Osteocyte (in vitro differentiated cells): ENCODE measurements around the gene HLA-A. TPM values are rescaled to one million over a fixed set of nuclear protein-coding genes. Genes with fewer than 3 reads are reported as not detected.

Experiments used
- DNase-seq: peaks from one replicate; pipeline ENCODE4 v3.0.0; 2021; ENCODE audit warnings: mixed read lengths; ENCODE audit not compliant: unreplicated experiment; ENCODE audit errors: extremely low spot score
- H3K27ac Mint-ChIP-seq: one replicate; pipeline ENCODE4 v1.8.0; 2021; ENCODE audit warnings: mild to moderate bottlenecking, mixed read lengths; ENCODE audit not compliant: unreplicated experiment
- H3K27me3 Mint-ChIP-seq: one replicate; pipeline ENCODE4 v1.8.0; 2021; ENCODE audit warnings: mixed read lengths; ENCODE audit not compliant: unreplicated experiment
- H3K36me3 Mint-ChIP-seq: one replicate; pipeline ENCODE4 v1.8.0; 2021; ENCODE audit warnings: mixed read lengths; ENCODE audit not compliant: unreplicated experiment
- H3K4me1 Mint-ChIP-seq: one replicate; pipeline ENCODE4 v1.8.0; 2021; ENCODE audit warnings: mixed read lengths; ENCODE audit not compliant: unreplicated experiment
- H3K4me3 Mint-ChIP-seq: one replicate; pipeline ENCODE4 v1.8.0; 2021; ENCODE audit warnings: mild to moderate bottlenecking, moderate library complexity, mixed read lengths; ENCODE audit not compliant: unreplicated experiment
- H3K9me3 Mint-ChIP-seq: one replicate; pipeline ENCODE4 v1.8.0; 2021; ENCODE audit warnings: mixed read lengths; ENCODE audit not compliant: unreplicated experiment
- long read RNA-seq: library from polyadenylated mRNA; unstranded; transcript quantifications from one replicate; pipeline ENCODE4 v2.0.0, GENCODE V29; 2021
- total RNA-seq: library from RNA; stranded (reverse); gene quantifications from 2 replicates; pipeline ENCODE4 v1.2.1, GENCODE V29; 2021
- TF ChIP-seq, protein P1 (sequence below): fragments of 200-600 bp; sonication (generic); IDR thresholded peaks from 2 replicates; pipeline ENCODE4 v1.5.0; 2021; ENCODE audit warnings: antibody characterized with exemption, mild to moderate bottlenecking, moderate library complexity

HLA-A gene
- 293 and 316 TPM in 2 replicates for total RNA-seq
- long read RNA-seq, transcript HLA-A-203 (8 exons, 1,611 nt): major isoform, 997 of 1,054 reads
- long read RNA-seq, partial matches to known transcripts: 20 of 1,054 reads
- long read RNA-seq, other reads (novel, unspliced or antisense): 37 of 1,054 reads

DNA sequence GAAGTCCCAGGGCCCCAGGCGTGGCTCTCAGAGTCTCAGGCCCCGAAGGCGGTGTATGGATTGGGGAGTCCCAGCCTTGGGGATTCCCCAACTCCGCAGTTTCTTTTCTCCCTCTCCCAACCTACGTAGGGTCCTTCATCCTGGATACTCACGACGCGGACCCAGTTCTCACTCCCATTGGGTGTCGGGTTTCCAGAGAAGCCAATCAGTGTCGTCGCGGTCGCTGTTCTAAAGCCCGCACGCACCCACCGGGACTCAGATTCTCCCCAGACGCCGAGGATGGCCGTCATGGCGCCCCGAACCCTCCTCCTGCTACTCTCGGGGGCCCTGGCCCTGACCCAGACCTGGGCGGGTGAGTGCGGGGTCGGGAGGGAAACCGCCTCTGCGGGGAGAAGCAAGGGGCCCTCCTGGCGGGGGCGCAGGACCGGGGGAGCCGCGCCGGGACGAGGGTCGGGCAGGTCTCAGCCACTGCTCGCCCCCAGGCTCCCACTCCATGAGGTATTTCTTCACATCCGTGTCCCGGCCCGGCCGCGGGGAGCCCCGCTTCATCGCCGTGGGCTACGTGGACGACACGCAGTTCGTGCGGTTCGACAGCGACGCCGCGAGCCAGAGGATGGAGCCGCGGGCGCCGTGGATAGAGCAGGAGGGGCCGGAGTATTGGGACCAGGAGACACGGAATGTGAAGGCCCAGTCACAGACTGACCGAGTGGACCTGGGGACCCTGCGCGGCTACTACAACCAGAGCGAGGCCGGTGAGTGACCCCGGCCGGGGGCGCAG is at the start of gene HLA-A:
TSS of gene HLA-A (plus strand) at position 258 of the 778 bp plus-strand sequence. CDS start at position 280, 22 bp downstream.
- peak within 1 kb of the TSS; percentile 95 for H3K27ac Mint-ChIP-seq
- TF ChIP-seq, protein P1, sequence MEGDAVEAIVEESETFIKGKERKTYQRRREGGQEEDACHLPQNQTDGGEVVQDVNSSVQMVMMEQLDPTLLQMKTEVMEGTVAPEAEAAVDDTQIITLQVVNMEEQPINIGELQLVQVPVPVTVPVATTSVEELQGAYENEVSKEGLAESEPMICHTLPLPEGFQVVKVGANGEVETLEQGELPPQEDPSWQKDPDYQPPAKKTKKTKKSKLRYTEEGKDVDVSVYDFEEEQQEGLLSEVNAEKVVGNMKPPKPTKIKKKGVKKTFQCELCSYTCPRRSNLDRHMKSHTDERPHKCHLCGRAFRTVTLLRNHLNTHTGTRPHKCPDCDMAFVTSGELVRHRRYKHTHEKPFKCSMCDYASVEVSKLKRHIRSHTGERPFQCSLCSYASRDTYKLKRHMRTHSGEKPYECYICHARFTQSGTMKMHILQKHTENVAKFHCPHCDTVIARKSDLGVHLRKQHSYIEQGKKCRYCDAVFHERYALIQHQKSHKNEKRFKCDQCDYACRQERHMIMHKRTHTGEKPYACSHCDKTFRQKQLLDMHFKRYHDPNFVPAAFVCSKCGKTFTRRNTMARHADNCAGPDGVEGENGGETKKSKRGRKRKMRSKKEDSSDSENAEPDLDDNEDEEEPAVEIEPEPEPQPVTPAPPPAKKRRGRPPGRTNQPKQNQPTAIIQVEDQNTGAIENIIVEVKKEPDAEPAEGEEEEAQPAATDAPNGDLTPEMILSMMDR: no peak
- peak; percentile 94 for DNase-seq
- H3K4me1 Mint-ChIP-seq: peaks cover 16% of the 10 kb centered on the region
- peaks cover 8% of the 10 kb centered on the region for H3K36me3 Mint-ChIP-seq
- H3K9me3 Mint-ChIP-seq: no peaks in the 10 kb centered on the region
- H3K27me3 Mint-ChIP-seq: peaks cover 3% of the 10 kb centered on the region
- H3K4me3 Mint-ChIP-seq: peak within 1 kb of the TSS; percentile 89

DNA sequence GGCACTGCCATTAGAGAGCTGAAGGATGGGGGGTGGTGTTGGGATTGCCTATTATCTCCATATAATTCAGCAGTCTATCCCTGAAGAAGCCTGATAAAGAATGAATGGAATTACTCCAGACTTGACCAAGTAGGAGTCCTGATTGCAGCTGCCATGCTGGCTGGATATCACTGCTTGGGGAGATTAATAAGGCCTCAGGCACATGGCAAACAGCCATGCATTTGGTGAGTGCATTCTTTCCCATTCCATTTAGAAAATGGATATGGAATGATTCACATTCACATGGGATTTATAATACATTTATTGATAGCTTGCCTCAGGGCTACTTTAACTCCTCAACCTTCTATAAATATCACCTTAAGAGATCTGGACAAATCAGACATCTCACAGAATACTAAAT is 49.6 kb upstream of the HLA-A start:
- Mint-ChIP-seq H3K4me1 (peaks cover 7% of the 10 kb centered on the region), H3K36me3 (no peaks in the 10 kb centered on the region), H3K27me3 (peaks cover 19% of the 10 kb centered on the region), H3K4me3 (no peak overlapping the region), H3K27ac (no peak overlapping the region), H3K9me3 (no peaks in the 10 kb centered on the region)
- DNase-seq: no peak
- TF ChIP-seq, protein P1: no peak

DNA sequence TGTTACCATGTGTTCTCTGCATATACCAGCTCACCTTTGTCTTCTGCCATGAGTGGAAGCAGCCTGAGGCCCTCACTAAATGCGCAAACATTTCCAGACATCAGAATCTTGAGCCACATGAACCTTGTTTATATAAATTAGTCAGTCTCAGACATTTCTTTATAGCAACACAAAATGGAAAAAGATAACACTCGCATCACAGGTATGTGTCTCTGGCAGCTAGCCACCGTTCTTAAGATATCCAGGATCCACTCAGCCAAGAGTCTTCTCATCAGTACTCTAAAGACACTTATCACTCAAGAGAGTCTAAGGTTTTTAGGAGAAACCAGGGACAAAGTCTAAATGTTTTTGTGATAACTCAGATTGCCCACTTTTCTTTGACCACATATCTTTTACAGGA is 43.1 kb upstream of the HLA-A start:
- H3K27ac Mint-ChIP-seq: no peak overlapping the region
- TF ChIP-seq, protein P1: no peak
- H3K27me3 Mint-ChIP-seq: peaks cover 36% of the 10 kb centered on the region
- no peaks in the 10 kb centered on the region for H3K36me3 Mint-ChIP-seq
- no peaks in the 10 kb centered on the region for H3K9me3 Mint-ChIP-seq
- H3K4me3 Mint-ChIP-seq: no peak overlapping the region
- no peaks in the 10 kb centered on the region for H3K4me1 Mint-ChIP-seq
- DNase-seq: no peak

DNA sequence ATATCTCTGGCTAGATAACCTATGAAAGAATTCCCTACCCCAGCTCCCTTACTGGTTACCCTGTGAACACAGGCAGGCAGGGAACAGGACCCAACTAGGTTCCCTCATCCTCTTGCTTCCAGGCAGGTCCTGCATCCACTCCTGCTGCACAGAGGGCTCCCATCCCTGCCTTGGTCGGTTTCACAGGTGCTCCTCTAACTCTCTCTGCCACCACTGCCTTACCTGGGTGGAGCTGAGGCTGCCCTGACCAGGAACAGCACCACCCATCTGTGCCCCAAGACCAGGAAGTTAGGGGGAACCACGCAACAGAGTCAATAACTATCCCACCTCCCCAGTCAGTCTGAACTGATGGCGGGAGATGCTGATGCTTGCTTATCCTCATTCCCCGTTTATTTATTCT is 37.0 kb upstream of the HLA-A start:
- Mint-ChIP-seq H3K27me3 (peaks cover 56% of the 10 kb centered on the region), H3K36me3 (no peaks in the 10 kb centered on the region), H3K4me3 (no peak overlapping the region), H3K4me1 (no peaks in the 10 kb centered on the region), H3K27ac (no peak overlapping the region), H3K9me3 (no peaks in the 10 kb centered on the region)
- DNase-seq: peak; percentile 49
- TF ChIP-seq, protein P1: no peak

DNA sequence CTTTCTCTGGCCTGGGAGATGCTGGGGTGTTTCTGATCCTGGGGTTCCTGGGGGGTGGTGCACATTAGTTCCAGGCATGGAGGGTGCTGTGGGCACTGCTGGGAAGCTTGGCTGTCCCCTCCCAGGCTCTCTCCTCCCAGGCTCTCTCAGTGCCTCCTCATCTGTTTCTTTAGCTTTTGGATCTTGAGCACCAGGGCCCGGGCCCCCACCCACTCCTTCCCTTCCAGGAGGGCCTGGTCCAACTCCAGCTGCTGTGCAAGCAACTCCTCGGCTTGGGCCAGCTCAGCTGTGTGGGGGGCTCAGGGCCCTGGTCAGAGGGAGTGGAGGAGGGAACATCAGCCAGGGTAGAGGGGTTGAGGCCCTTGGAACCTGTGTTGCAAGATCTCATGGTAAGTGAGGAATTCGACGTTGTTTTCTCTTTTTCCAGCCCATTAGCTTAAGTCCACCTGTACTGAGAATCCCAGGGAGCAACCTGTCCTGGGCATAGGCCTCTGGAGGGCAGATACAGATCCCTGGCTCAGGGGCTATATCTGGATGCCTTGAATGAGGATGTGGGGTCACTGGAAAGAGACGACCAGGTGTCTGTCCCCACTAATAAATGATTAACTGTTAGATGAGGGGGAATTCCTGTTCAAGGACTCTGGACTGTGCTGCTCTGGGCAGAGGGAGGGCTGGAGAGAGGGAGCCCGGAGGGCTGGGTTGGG is 34.5 kb upstream of the HLA-A start:
- Mint-ChIP-seq H3K36me3 (no peaks in the 10 kb centered on the region), H3K27ac (no peak overlapping the region), H3K27me3 (peaks cover 63% of the 10 kb centered on the region), H3K4me3 (no peak overlapping the region), H3K4me1 (no peaks in the 10 kb centered on the region), H3K9me3 (no peaks in the 10 kb centered on the region)
- DNase-seq: peak; percentile 54
- TF ChIP-seq, protein P1: no peak
